K562 (cell line): ENCODE data around the gene JPH2. TPM values are rescaled to one million over a fixed set of nuclear protein-coding genes. Genes with fewer than 3 reads are reported as not detected.
"Not testable (repeated sequence)": the region's sequence is repeated elsewhere in the genome, so short reads cannot be mapped to it uniquely, and the experiment has no call there.

Source experiments
- ATAC-seq: fragments of 200-7000 bp; cut with Tn5 transposase; 3 replicates; pipeline ENCODE4 v1.9.1; 2020; ENCODE audit warnings: moderate library complexity
- BruUV-seq: library from RNA; stranded (reverse); fragments of 400-500 nt; replicated peaks from 2 replicates; lab custom pipeline; 2021; lab: Mats Ljungman, UMichigan
- CTCF ChIA-PET: fragments of 300-600 bp; formaldehyde crosslinking; extraction: SDS; loops from one replicate; lab custom pipeline; 2021; ENCODE audit warnings: low intra/inter-chr PET ratio; lab: Yijun Ruan, JAX
- POLR2A ChIA-PET: fragments of 300-600, 350-650 bp; sonication (Branson Sonifier 250); formaldehyde crosslinking; extraction: SDS; loops from one replicate; lab custom pipeline; 2021; ENCODE audit warnings: antibody characterized with exemption, inconsistent platforms; lab: Yijun Ruan, JAX
- DNase-seq, 4 experiments: peaks; one replicate each; pipeline versions ENCODE4 v3.0.0 to v3.0.0-alpha.2; 2011 to 2018; ENCODE audit warnings: low spot score in 3 of 4, mixed read lengths in 3 of 4; ENCODE audit errors: extremely low read depth in 1 of 4
- FAIRE-seq: peaks from 2 replicates; lab custom pipeline; 2011; peaks lifted over from hg19 to GRCh38; lab: Jason Lieb, UNC
- H2AFZ ChIP-seq: 2 replicates; pipeline ENCODE4 v1.6.0; 2011; ENCODE audit warnings: low read depth, low read length, control low read depth, inconsistent platforms
- H3K27ac ChIP-seq: fragments of 200-600 bp; 3 replicates; pipeline ENCODE4 v1.8.0; 2011; ENCODE audit warnings: low read depth, mild to moderate bottlenecking, control low read depth, inconsistent platforms, low read length, moderate library complexity, mixed read lengths; ENCODE audit errors: extremely low read depth
- H3K27me3 ChIP-seq, 2 experiments: fragments of 300-600 bp in 1 of 2; 2 replicates in 1 of 2; 3 replicates in 1 of 2; pipeline versions ENCODE4 v1.6.0 to v1.8.0; 2011; ENCODE audit warnings: inconsistent platforms in 2 of 2, low read length in 2 of 2, mild to moderate bottlenecking in 1 of 2, mixed read lengths in 1 of 2, moderate library complexity in 1 of 2; ENCODE audit not compliant: control insufficient read depth in 2 of 2, insufficient read depth in 2 of 2
- H3K36me3 ChIP-seq: fragments of 300-600 bp; 3 replicates; pipeline ENCODE4 v1.8.0; 2011; ENCODE audit warnings: mild to moderate bottlenecking, low read length, inconsistent platforms; ENCODE audit not compliant: control insufficient read depth, insufficient read depth
- H3K4me1 ChIP-seq, 2 experiments: fragments of 200-600 bp in 1 of 2; replicated peaks in 1 of 2; 2 replicates in 1 of 2; 3 replicates in 1 of 2; pipeline versions ENCODE4 v1.5.1 to v1.8.0; 2011; ENCODE audit warnings: inconsistent platforms in 2 of 2, low read length in 2 of 2, mild to moderate bottlenecking in 1 of 2, mixed read lengths in 1 of 2, moderate library complexity in 1 of 2; ENCODE audit not compliant: control insufficient read depth in 2 of 2, insufficient read depth in 2 of 2
- H3K4me2 ChIP-seq: 2 replicates; pipeline ENCODE4 v1.6.1; 2011; ENCODE audit warnings: low read length, control low read depth, inconsistent platforms, mixed read lengths; ENCODE audit not compliant: insufficient read depth
- H3K4me3 ChIP-seq: fragments of 200-600 bp; sonication (generic), shearing (Covaris generic); 2 replicates; pipeline ENCODE4 v1.5.1; 2016; ENCODE audit warnings: control low read depth, inconsistent platforms
- H3K79me2 ChIP-seq: fragments of 200-600 bp; 3 replicates; pipeline ENCODE4 v1.8.0; 2011; ENCODE audit warnings: low read length, inconsistent platforms; ENCODE audit not compliant: control insufficient read depth, insufficient read depth
- H3K9ac ChIP-seq, 2 experiments: 2 replicates each; pipeline versions ENCODE4 v1.6.0 to v1.6.1; 2011; ENCODE audit warnings: low read depth in 2 of 2, low read length in 2 of 2, control low read depth in 1 of 2, inconsistent platforms in 1 of 2, mild to moderate bottlenecking in 1 of 2, mixed read lengths in 1 of 2; ENCODE audit not compliant: insufficient read depth in 1 of 2
- H3K9me1 ChIP-seq: one replicate; pipeline ENCODE4 v1.6.0; 2011; ENCODE audit warnings: inconsistent platforms, mild to moderate bottlenecking, low read length, moderate library complexity; ENCODE audit not compliant: control insufficient read depth, insufficient read depth
- H3K9me3 ChIP-seq: replicated peaks from 2 replicates; pipeline ENCODE4 v1.5.1; 2011; ENCODE audit warnings: low read depth, low read length, inconsistent platforms; ENCODE audit not compliant: control insufficient read depth, insufficient read depth
- H4K20me1 ChIP-seq: replicated peaks from 2 replicates; pipeline ENCODE4 v1.6.1; 2011; ENCODE audit warnings: low read length, inconsistent platforms, mixed read lengths; ENCODE audit not compliant: control insufficient read depth, insufficient read depth
- ARID2 ChIP-seq: fragments of 450-650 bp; IDR thresholded peaks from 2 replicates; pipeline ENCODE4 v1.6.1; 2017; ENCODE audit warnings: antibody characterized with exemption, mild to moderate bottlenecking
- E2F3 ChIP-seq: fragments of 250-450 bp; sonication (Bioruptor Pico); IDR thresholded peaks from 2 replicates; pipeline ENCODE4 v1.4.0; 2020; ENCODE audit warnings: mild to moderate bottlenecking
- GABPB2 ChIP-seq: fragments of 250-450 bp; sonication (Bioruptor Pico); conservative IDR thresholded peaks from 2 replicates; pipeline ENCODE4 v1.5.1; 2021; ENCODE audit warnings: mild to moderate bottlenecking
- KAT7 ChIP-seq: sonication (generic); formaldehyde crosslinking; IDR thresholded peaks from 2 replicates; pipeline ENCODE4 v1.8.0; 2022; ENCODE audit warnings: missing genetic modification reagents, mild to moderate bottlenecking, borderline replicate concordance
- MXI1 ChIP-seq: IDR thresholded peaks from 2 replicates; pipeline ENCODE4 v1.6.1; 2011; ENCODE audit warnings: low read depth, mild to moderate bottlenecking, improper control_type of control experiment, low read length
- NFE2L1 ChIP-seq: fragments of 450-650 bp; IDR thresholded peaks from 2 replicates; pipeline ENCODE4 v1.6.1; 2016; ENCODE audit warnings: missing genetic modification characterization, low read depth, mild to moderate bottlenecking, missing compliant biosample characterization, moderate library complexity, borderline replicate concordance
- SMARCB1 ChIP-seq: IDR thresholded peaks from 2 replicates; pipeline ENCODE4 v1.6.1; 2011; ENCODE audit warnings: improper control_type of control experiment, low read depth; ENCODE audit not compliant: insufficient read length
- YY1 ChIP-seq, 3 experiments: IDR thresholded peaks; 2 replicates each; pipeline ENCODE4 v1.6.1; 2011; ENCODE audit warnings: low read length in 2 of 3, mild to moderate bottlenecking in 2 of 3, moderate library complexity in 2 of 3, borderline replicate concordance in 1 of 3, control low read depth in 1 of 3, low read depth in 1 of 3; ENCODE audit not compliant: insufficient read depth in 3 of 3, insufficient replicate concordance in 2 of 3, control insufficient read depth in 1 of 3, insufficient read length in 1 of 3; ENCODE audit errors: extremely low read depth in 1 of 3
- ZFPM2 ChIP-seq: fragments of 250-450 bp; sonication (Bioruptor Pico); IDR thresholded peaks from 2 replicates; pipeline ENCODE4 v1.5.1; 2022; ENCODE audit warnings: mild to moderate bottlenecking
- ZNF253 ChIP-seq: fragments of 250-450 bp; sonication (Bioruptor Pico); conservative IDR thresholded peaks from 2 replicates; pipeline ENCODE4 v1.6.1; 2021; ENCODE audit warnings: mild to moderate bottlenecking
- WGBS: fragments of 100-300 bp; shearing (Covaris generic); methylation state at CpG from one replicate; pipeline ENCODE4 v1.1.6; 2016; ENCODE audit warnings: low coverage, mixed read lengths; ENCODE audit not compliant: insufficient coverage; ENCODE audit errors: missing lambda C conversion rate; 5-methylcytosine and 5-hydroxymethylcytosine counted together
- in situ Hi-C: fragments of 300-500 bp; cut with MboI; formaldehyde crosslinking; loops from 4 replicates; pipeline ENCODE4 v1.15.0; 2018; ENCODE audit warnings: inconsistent platforms, mixed read lengths
- intact Hi-C: fragments of 100-400 bp; cut with micrococcal nuclease; formaldehyde crosslinking; loops from 2 replicates; pipeline ENCODE4 v1.14.2; 2022
- polyA plus RNA-seq, 8 experiments: library from polyadenylated mRNA; depleted of rRNA in 4 of 8; stranded (reverse) in 5 of 8; unstranded in 3 of 8; fragments of >200 nt; fragmentation: Nextera tagmentation in 2 of 8; fragmentation: Illumina TruSeq in 1 of 8; extraction: Ambion mirVana in 2 of 8; extraction: Trizol in 1 of 8; gene quantifications; 2 replicates each; pipeline versions ENCODE4 v1.2.1 to v1.2.3, GENCODE V29; 2011 to 2014; ENCODE audit warnings: inconsistent platforms in 1 of 8, missing spikeins in 1 of 8
- total RNA-seq, 7 experiments: library from RNA; depleted of rRNA in 6 of 7; stranded (reverse); fragments of >200 nt in 6 of 7; fragmentation: Illumina TruSeq in 2 of 7; extraction: Trizol in 2 of 7; gene quantifications; 2 replicates each; pipeline versions ENCODE4 v1.2.1 to v1.2.3, GENCODE V29; 2011 to 2021; ENCODE audit warnings: low replicate concordance in 1 of 7
- TF ChIP-seq, protein P1 (sequence below): fragments of 450-650 bp; formaldehyde crosslinking; IDR thresholded peaks from 2 replicates; pipeline ENCODE4 v1.4.0; 2020; ENCODE audit warnings: mild to moderate bottlenecking, moderate library complexity

JPH2 gene
- total and polyA plus RNA-seq, 9 of the 15 experiments (the other 6 are each of a cell fraction or from before 2014, with no cell fraction given): not detected

- POLR2A ChIA-PET: interaction anchor here (0.7 to 1.1 kb wide), 3 partner anchors 22 to 318 kb away, joined by 3 read pairs; no protein-coding TSS in a partner anchor
- no peak for ATAC-seq
- Histone ChIP-seq H2AFZ (no peak overlapping the region), H3K4me2 (no peak overlapping the region), H3K4me1 (no peaks in the 10 kb centered on the region), H3K27me3 (peaks cover 11 to 28% of the 10 kb centered on the region in 2 experiments; a peak in 3 of 5 replicates), H4K20me1 (no peaks in the 10 kb centered on the region), H3K36me3 (no peaks in the 10 kb centered on the region), H3K9me3 (no peaks in the 10 kb centered on the region), H3K9me1 (no peaks in the 10 kb centered on the region), H3K79me2 (no peaks in the 10 kb centered on the region), H3K4me3 (no peak overlapping the region), H3K9ac (no peak overlapping the region), H3K27ac (no peak overlapping the region)
- no TSS peak for BruUV-seq
- in situ Hi-C loops: no loop called here
- DNase-seq: no peak
- WGBS: 3% methylated on average over 8 of the region's 9 CpGs
- CTCF ChIA-PET: no interaction called here
- TF ChIP-seq NFE2L1 (tag) (no peak), ARID2 (no peak), E2F3 (CRISPR knock-in tag) (no peak), GABPB2 (no peak), ZNF253 (CRISPR knock-in tag) (no peak), MXI1 (no peak), KAT7 (CRISPR knock-in tag) (no peak), SMARCB1 (no peak), YY1 (IDR thresholded peaks at IDR 0.05; ENCODE audit: borderline replicate concordance in 1 of 3, control insufficient read depth in 1 of 3, extremely low read depth in 1 of 3, insufficient read depth in 3 of 3, insufficient read length in 1 of 3, insufficient replicate concordance in 2 of 3, low read depth in 1 of 3, low read length in 2 of 3) (no peak), ZFPM2 (CRISPR knock-in tag) (no peak)
- TF ChIP-seq, protein P1, sequence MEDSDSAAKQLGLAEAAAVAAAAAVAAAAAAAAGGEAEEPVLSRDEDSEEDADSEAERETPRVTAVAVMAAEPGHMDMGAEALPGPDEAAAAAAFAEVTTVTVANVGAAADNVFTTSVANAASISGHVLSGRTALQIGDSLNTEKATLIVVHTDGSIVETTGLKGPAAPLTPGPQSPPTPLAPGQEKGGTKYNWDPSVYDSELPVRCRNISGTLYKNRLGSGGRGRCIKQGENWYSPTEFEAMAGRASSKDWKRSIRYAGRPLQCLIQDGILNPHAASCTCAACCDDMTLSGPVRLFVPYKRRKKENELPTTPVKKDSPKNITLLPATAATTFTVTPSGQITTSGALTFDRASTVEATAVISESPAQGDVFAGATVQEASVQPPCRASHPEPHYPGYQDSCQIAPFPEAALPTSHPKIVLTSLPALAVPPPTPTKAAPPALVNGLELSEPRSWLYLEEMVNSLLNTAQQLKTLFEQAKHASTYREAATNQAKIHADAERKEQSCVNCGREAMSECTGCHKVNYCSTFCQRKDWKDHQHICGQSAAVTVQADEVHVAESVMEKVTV (CRISPR knock-in tag): no peak
- intact Hi-C loops: no loop called here
- FAIRE-seq: no peak
These were observed 56.9 kb downstream of the JPH2 start for GRCh38 chr20:44129911-44130718.

DNA sequence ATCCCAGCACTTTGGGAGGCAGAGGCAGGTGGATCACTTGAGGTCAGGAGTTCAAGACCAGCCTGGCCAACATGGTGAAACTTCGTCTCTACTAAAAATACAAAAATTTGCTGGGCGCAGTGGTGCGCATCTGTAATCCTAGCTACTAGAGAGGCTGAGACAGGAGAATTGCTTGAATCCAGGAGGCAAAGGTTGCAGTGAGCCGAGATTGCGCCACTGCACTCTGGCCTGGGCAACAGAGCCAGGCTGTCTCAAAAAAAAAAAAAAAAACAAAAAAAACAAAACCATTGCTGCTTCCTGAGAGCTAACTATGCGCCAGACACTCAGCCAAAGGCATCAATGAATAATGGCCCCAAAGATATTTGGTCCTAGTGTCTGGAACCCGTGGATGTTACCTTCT lies 57.7 kb downstream of the JPH2 start:
- H3K36me3 ChIP-seq, in situ Hi-C loops, H3K27ac ChIP-seq, H3K4me2 ChIP-seq, ATAC-seq, H3K4me1 ChIP-seq, H3K9me3 ChIP-seq, H3K9ac ChIP-seq, H3K9me1 ChIP-seq, CTCF ChIA-PET, H2AFZ ChIP-seq, BruUV-seq, H3K4me3 ChIP-seq, H4K20me1 ChIP-seq, DNase-seq, FAIRE-seq, intact Hi-C loops, POLR2A ChIA-PET, H3K79me2 ChIP-seq: not testable (repeated sequence)
- H3K27me3 ChIP-seq: peaks cover 11 to 30% of the 10 kb centered on the region in 2 experiments; a peak in 3 of 5 replicates
- 1% methylated on average over 6 of the region's 7 CpGs for WGBS
